Endothelial cell of umbilical vein (primary cell): ENCODE data around the gene FHIT. TPM values are rescaled to one million over a fixed set of nuclear protein-coding genes. Genes with fewer than 3 reads are reported as not detected.

Experiments
- BruUV-seq: library from RNA; stranded (reverse); fragments of 400-500 nt; replicated peaks from 2 replicates; lab custom pipeline; 2021; lab: Mats Ljungman, UMichigan
- CTCF ChIA-PET: fragments of 300-600, 350-600 bp; sonication (Branson Sonifier 250); formaldehyde crosslinking; loops from one replicate; lab custom pipeline; 2021; ENCODE audit warnings: antibody characterized with exemption, inconsistent platforms; lab: Charles Lee
- POLR2A ChIA-PET: fragments of 300-600, 350-600 bp; sonication (Branson Sonifier 250); formaldehyde crosslinking; loops from one replicate; lab custom pipeline; 2021; ENCODE audit warnings: antibody characterized with exemption, inconsistent platforms; lab: Charles Lee
- DNase-seq: peaks from one replicate; pipeline ENCODE4 v3.0.0-alpha.2; 2011; ENCODE audit warnings: low read depth, low spot score
- FAIRE-seq: peaks from 2 replicates; lab custom pipeline; 2011; peaks lifted over from hg19 to GRCh38; lab: Jason Lieb, UNC
- H2AFZ ChIP-seq: 2 replicates; pipeline ENCODE4 v1.6.0; 2012; ENCODE audit warnings: low read depth, low read length, control low read depth, inconsistent platforms
- H3K27ac ChIP-seq: 2 replicates; pipeline ENCODE4 v1.5.1; 2011; ENCODE audit warnings: low read depth, mild to moderate bottlenecking, control low read depth, low read length, moderate library complexity; ENCODE audit not compliant: insufficient read depth
- H3K27me3 ChIP-seq, 2 experiments: 2 replicates each; pipeline versions ENCODE4 v1.6.0 to v1.6.1; 2011; ENCODE audit warnings: low read length in 2 of 2, mixed read lengths in 1 of 2; ENCODE audit not compliant: control insufficient read depth in 2 of 2, insufficient read depth in 2 of 2
- H3K36me3 ChIP-seq, 2 experiments: 2 replicates in 1 of 2; 3 replicates in 1 of 2; pipeline ENCODE4 v1.5.1; 2011; ENCODE audit warnings: low read length in 2 of 2, mild to moderate bottlenecking in 1 of 2, moderate library complexity in 1 of 2; ENCODE audit not compliant: control insufficient read depth in 2 of 2, insufficient read depth in 2 of 2; ENCODE audit errors: extremely low read depth in 1 of 2
- H3K4me1 ChIP-seq: 3 replicates; pipeline ENCODE4 v1.5.1; 2011; ENCODE audit warnings: mild to moderate bottlenecking, low read length; ENCODE audit not compliant: control insufficient read depth, insufficient read depth; ENCODE audit errors: extremely low read depth
- H3K4me2 ChIP-seq: 2 replicates; pipeline ENCODE4 v1.6.1; 2011; ENCODE audit warnings: low read length, control low read depth, mixed read lengths; ENCODE audit not compliant: insufficient read depth
- H3K4me3 ChIP-seq, 3 experiments: fragments of 200-600 bp in 1 of 3; sonication (generic), shearing (Covaris generic) in 1 of 3; replicated peaks in 1 of 3; 2 replicates each; pipeline ENCODE4 v1.5.1; 2011 to 2016; ENCODE audit warnings: control low read depth in 3 of 3, low read length in 3 of 3, mild to moderate bottlenecking in 2 of 3, inconsistent platforms in 1 of 3, low read depth in 1 of 3, moderate library complexity in 1 of 3; ENCODE audit not compliant: insufficient read depth in 1 of 3
- H3K79me2 ChIP-seq: 2 replicates; pipeline ENCODE4 v1.6.0; 2012; ENCODE audit warnings: low read length, inconsistent platforms; ENCODE audit not compliant: control insufficient read depth, insufficient read depth
- H3K9ac ChIP-seq: replicated peaks from 2 replicates; pipeline ENCODE3; 2011; ENCODE audit warnings: low read length, control low read depth; ENCODE audit not compliant: insufficient read depth; ENCODE audit errors: extremely low read depth
- H3K9me1 ChIP-seq: replicated peaks from 3 replicates; pipeline ENCODE4 v1.6.0; 2011; ENCODE audit warnings: mild to moderate bottlenecking, low read length; ENCODE audit not compliant: control insufficient read depth, insufficient read depth; ENCODE audit errors: extremely low read depth
- H3K9me3 ChIP-seq: replicated peaks from 2 replicates; pipeline ENCODE4 v1.5.1; 2012; ENCODE audit warnings: low read length, inconsistent platforms; ENCODE audit not compliant: control insufficient read depth, insufficient read depth
- H4K20me1 ChIP-seq: replicated peaks from 2 replicates; pipeline ENCODE3; 2011; ENCODE audit warnings: mild to moderate bottlenecking, low read length; ENCODE audit not compliant: control insufficient read depth, insufficient read depth; ENCODE audit errors: extremely low read depth
- CTCF ChIP-seq, 2 donors: IDR thresholded peaks; 1 replicate in 1 of 2; 2 replicates in 1 of 2; pipeline ENCODE4 v1.5.1; 2011; ENCODE audit warnings: low read length in 2 of 2, mild to moderate bottlenecking in 2 of 2, moderate library complexity in 2 of 2, control low read depth in 1 of 2, inconsistent platforms in 1 of 2, low read depth in 1 of 2; ENCODE audit not compliant: insufficient read depth in 1 of 2; ENCODE audit errors: extremely low read depth in 1 of 2
- FOS ChIP-seq: IDR thresholded peaks from 2 replicates; pipeline ENCODE4 v1.6.1; 2011; ENCODE audit warnings: mild to moderate bottlenecking, low read length, moderate library complexity, borderline replicate concordance; ENCODE audit not compliant: insufficient read depth
- GATA2 ChIP-seq: IDR thresholded peaks from 2 replicates; pipeline ENCODE4 v1.7.0; 2011; ENCODE audit warnings: low read depth, mild to moderate bottlenecking, moderate library complexity, mixed read lengths, low read length; ENCODE audit not compliant: insufficient read length, insufficient read depth
- JUN ChIP-seq: IDR thresholded peaks from 2 replicates; pipeline ENCODE4 v1.6.1; 2011; ENCODE audit warnings: borderline replicate concordance, low read depth; ENCODE audit not compliant: insufficient read length, insufficient read depth
- MYC ChIP-seq: IDR thresholded peaks from one replicate; pipeline ENCODE4 v1.6.1; 2011; ENCODE audit warnings: mild to moderate bottlenecking, low read depth, low read length
- POLR2A ChIP-seq: IDR thresholded peaks from 2 replicates; pipeline ENCODE4 v1.6.1; 2012; ENCODE audit warnings: low read depth, mild to moderate bottlenecking, control low read depth, low read length
- POLR2AphosphoS5 ChIP-seq: IDR thresholded peaks from 2 replicates; pipeline ENCODE4 v1.6.1; 2012; ENCODE audit warnings: low read depth, mild to moderate bottlenecking, control low read depth, low read length, moderate library complexity; ENCODE audit not compliant: insufficient read depth
- dilution Hi-C: fragments of 300-500 bp; cut with MboI; formaldehyde crosslinking; loops from one replicate; pipeline ENCODE4 v1.15.0; 2019; ENCODE audit warnings: low sequenced_read_pairs; ENCODE audit not compliant: extremely low pct_ligation_motif_present
- intact Hi-C: fragments of 100-400 bp; cut with micrococcal nuclease; formaldehyde crosslinking; loops from one replicate; pipeline ENCODE4 v1.10.0; 2022
- polyA plus RNA-seq, 4 experiments: library from polyadenylated mRNA; depleted of rRNA in 3 of 4; stranded (reverse) in 3 of 4; unstranded in 1 of 4; fragments of >200 nt; gene quantifications; 2 replicates each; pipeline versions ENCODE4 v1.2.1 to v1.2.3, GENCODE V29; 2011 to 2012; ENCODE audit warnings: missing spikeins in 1 of 4
- total RNA-seq: library from RNA; stranded (reverse); gene quantifications from 2 replicates; pipeline ENCODE4 v1.2.3, GENCODE V29; 2021
- TF ChIP-seq, protein P1 (sequence below): IDR thresholded peaks from 2 replicates; pipeline ENCODE4 v1.6.1; 2011; ENCODE audit not compliant: insufficient read depth, insufficient read length

Gene FHIT
- total and polyA plus RNA-seq, 2 donors (not counting 3 experiments of a cell fraction or from before 2014, with no cell fraction given), result 0.47 to 2.2 TPM

DNA sequence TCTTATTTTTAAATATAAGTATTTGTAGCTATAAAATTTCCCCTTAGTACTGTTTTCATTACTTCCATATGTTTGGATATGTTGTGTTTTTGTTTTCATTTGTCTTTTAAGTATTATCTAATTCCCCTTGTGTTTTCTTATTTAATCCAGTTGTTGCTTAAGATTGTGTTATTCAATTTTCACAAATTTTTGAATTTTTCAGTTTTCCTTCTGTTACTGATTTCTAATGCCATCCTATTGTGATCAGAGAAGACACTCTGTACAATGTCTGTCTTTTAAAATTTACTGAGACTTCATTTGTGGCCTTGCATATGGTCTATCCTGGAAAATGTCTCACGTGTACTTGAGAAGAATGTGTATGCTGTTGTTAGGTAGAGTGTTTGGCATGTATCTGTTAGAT lies 1405.9 kb downstream of the FHIT start:
- H3K9ac ChIP-seq, result no peak overlapping the region
- no peak overlapping the region for H2AFZ ChIP-seq
- POLR2A ChIA-PET, result no interaction called here
- CTCF ChIA-PET, result interaction anchor here (1.6 kb wide), 1 partner anchor 12 kb away, joined by 4 read pairs; no protein-coding TSS in a partner anchor
- H3K36me3 ChIP-seq, result no peaks in the 10 kb centered on the region
- H3K9me3 ChIP-seq, result no peaks in the 10 kb centered on the region
- DNase-seq (no peak), FAIRE-seq (no peak)
- dilution Hi-C loops, result no loop called here
- H4K20me1 ChIP-seq, result no peaks in the 10 kb centered on the region
- intact Hi-C loops, result no loop called here
- no peak overlapping the region for H3K4me3 ChIP-seq
- no TSS peak for BruUV-seq
- H3K79me2 ChIP-seq, result no peaks in the 10 kb centered on the region
- TF ChIP-seq CTCF (IDR thresholded peaks at IDR 0.05; ENCODE audit: extremely low read depth in 1 of 2, insufficient read depth in 1 of 2, low read depth in 1 of 2, low read length in 2 of 2) (no peak), GATA2 (no peak)
- no peaks in the 10 kb centered on the region for H3K9me1 ChIP-seq
- no peaks in the 10 kb centered on the region for H3K4me1 ChIP-seq
- H3K4me2 ChIP-seq, result no peak overlapping the region
- no peaks in the 10 kb centered on the region for H3K27me3 ChIP-seq
- no peak overlapping the region for H3K27ac ChIP-seq

DNA sequence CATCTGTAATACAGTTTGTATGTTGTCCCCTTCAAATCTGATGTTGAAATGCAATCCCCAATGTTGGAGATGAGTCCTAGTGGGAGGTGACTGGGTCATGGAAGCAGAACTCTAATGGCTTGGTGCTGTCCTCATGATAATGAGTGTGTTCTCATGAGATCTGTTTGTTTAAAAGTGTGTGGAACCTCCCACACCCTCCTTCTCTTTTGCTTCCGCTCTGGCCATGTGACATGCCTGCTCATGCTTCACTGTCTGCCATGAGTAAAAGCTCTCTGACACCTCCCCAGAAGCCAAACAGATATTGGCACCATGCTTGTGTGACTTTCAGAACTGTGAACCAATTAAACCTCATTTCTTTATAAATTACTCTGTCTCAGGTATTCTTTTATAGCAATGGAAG lies 1407.4 kb downstream of the FHIT start:
- no peaks in the 10 kb centered on the region for H3K27me3 ChIP-seq
- no peak overlapping the region for H3K4me3 ChIP-seq
- dilution Hi-C loops, result no loop called here
- H3K9ac ChIP-seq, result no peak overlapping the region
- H3K27ac ChIP-seq, result no peak overlapping the region
- no peak for DNase-seq
- H3K9me3 ChIP-seq, result no peaks in the 10 kb centered on the region
- no TSS peak for BruUV-seq
- H3K4me1 ChIP-seq, result no peaks in the 10 kb centered on the region
- no peak for FAIRE-seq
- intact Hi-C loops, result no loop called here
- H3K36me3 ChIP-seq, result no peaks in the 10 kb centered on the region
- no peak for TF ChIP-seq MYC
- TF ChIP-seq GATA2, result no peak
- TF ChIP-seq, protein P1, sequence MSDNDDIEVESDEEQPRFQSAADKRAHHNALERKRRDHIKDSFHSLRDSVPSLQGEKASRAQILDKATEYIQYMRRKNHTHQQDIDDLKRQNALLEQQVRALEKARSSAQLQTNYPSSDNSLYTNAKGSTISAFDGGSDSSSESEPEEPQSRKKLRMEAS, result no peak
- no peak for TF ChIP-seq JUN
- no peak for TF ChIP-seq POLR2AphosphoS5
- TF ChIP-seq POLR2A, result no peak
- TF ChIP-seq CTCF (IDR thresholded peaks at IDR 0.05; ENCODE audit: extremely low read depth in 1 of 2, insufficient read depth in 1 of 2, low read depth in 1 of 2, low read length in 2 of 2), result no peak
- no peak for TF ChIP-seq FOS
- no peaks in the 10 kb centered on the region for H4K20me1 ChIP-seq
- H3K9me1 ChIP-seq, result no peaks in the 10 kb centered on the region
- H3K4me2 ChIP-seq, result no peak overlapping the region
- H3K79me2 ChIP-seq, result no peaks in the 10 kb centered on the region
- POLR2A ChIA-PET, result no interaction called here
- H2AFZ ChIP-seq, result no peak overlapping the region
- CTCF ChIA-PET, result no interaction called here
